ENCODE measurements around the gene PIBF1. TPM values are rescaled to one million over a fixed set of nuclear protein-coding genes. Genes with fewer than 3 reads are reported as not detected.
"Not testable (repeated sequence)": the region's sequence is repeated elsewhere in the genome, so short reads cannot be mapped to it uniquely, and the experiment has no call there.

Gene PIBF1
- total RNA-seq, 1 experiment from 2014 or later: 4.8 TPM

DNA sequence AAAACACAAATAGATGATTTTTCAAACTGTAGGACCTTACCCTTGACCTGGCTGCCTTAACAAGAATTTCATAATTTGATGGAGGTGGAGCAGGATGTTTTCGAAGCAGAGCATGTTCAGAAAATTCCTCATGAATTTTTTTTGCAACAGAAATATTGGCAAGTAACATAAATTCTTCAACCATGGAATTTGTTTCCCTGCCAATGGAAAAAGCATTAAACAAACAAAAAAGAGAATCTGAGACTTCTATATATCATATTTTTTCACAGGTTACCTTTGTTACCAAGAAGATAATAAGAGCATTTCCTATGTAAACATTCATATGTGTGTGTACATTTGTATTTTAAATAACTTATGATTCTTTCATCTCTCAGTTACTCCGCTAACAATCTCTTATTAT lies 18.5 kb upstream of the PIBF1 start:
- peaks cover 74% of the 10 kb centered on the region for H3K36me3 ChIP-seq (ENCODE audit: low read depth, low read length)
- CTCF ChIA-PET: no interaction called here

DNA sequence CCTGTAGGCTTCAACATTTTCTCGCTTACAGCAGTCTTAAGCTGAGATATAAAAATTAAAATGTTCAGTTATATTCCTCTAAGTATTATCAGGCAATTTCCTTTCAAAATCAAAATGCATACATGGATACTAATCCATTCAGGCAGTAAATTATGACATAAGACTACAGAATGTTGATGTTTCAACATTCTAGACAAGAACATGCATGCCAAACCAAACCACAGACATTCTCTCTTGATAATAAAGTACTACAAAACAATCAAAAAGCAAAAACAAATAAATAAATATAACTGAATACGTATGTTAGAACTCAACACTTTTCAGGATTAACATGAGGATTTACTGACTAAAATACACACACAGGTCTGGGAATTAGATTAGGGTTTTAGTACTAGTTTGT lies 7.9 kb upstream of the PIBF1 start:
- H3K36me3 ChIP-seq (ENCODE audit: low read depth, low read length): peaks cover 62% of the 10 kb centered on the region
- H3K4me1 ChIP-seq (ENCODE audit: insufficient read depth, low read length): no peaks in the 10 kb centered on the region
- H3K9me2 ChIP-seq (replicated peaks; ENCODE audit: low read length): no peaks in the 10 kb centered on the region
- TF ChIP-seq EZH2 (IDR thresholded peaks at IDR 0.05; ENCODE audit: low read length, unreplicated experiment) (no peak), EZH2phosphoT487 (IDR thresholded peaks at IDR 0.05; ENCODE audit: borderline replicate concordance, low read length) (no peak)
- TF ChIP-seq, protein P1, sequence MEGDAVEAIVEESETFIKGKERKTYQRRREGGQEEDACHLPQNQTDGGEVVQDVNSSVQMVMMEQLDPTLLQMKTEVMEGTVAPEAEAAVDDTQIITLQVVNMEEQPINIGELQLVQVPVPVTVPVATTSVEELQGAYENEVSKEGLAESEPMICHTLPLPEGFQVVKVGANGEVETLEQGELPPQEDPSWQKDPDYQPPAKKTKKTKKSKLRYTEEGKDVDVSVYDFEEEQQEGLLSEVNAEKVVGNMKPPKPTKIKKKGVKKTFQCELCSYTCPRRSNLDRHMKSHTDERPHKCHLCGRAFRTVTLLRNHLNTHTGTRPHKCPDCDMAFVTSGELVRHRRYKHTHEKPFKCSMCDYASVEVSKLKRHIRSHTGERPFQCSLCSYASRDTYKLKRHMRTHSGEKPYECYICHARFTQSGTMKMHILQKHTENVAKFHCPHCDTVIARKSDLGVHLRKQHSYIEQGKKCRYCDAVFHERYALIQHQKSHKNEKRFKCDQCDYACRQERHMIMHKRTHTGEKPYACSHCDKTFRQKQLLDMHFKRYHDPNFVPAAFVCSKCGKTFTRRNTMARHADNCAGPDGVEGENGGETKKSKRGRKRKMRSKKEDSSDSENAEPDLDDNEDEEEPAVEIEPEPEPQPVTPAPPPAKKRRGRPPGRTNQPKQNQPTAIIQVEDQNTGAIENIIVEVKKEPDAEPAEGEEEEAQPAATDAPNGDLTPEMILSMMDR (conservative IDR thresholded peaks at IDR 0.05; ENCODE audit: low read depth, low read length): no peak
- H3K4me2 ChIP-seq (ENCODE audit: low read length): no peak overlapping the region
- H3K27me3 ChIP-seq (ENCODE audit: low read length): no peaks in the 10 kb centered on the region
- intact Hi-C loops (cut with micrococcal nuclease): no loop called here
- ATAC-seq (no peak), DNase-seq (no peak)
- H3K79me2 ChIP-seq (ENCODE audit: low read length): peaks cover 9% of the 10 kb centered on the region
- ChIA-PET CTCF (no interaction called here), POLR2A (ENCODE audit: unreplicated experiment) (no interaction called here)
- no peaks in the 10 kb centered on the region for H3K9me3 ChIP-seq (ENCODE audit: low read length)
- no peaks in the 10 kb centered on the region for H4K20me1 ChIP-seq (ENCODE audit: low read length)
- H2AFZ ChIP-seq (ENCODE audit: low read length): no peak overlapping the region
- no peak overlapping the region for H3K27ac ChIP-seq (ENCODE audit: low read length)
- BruUV-seq (replicated peaks): no TSS peak
- H3F3A ChIP-seq (ENCODE audit: low read length, unreplicated experiment): no peaks in the 10 kb centered on the region
- no peak overlapping the region for H3K9ac ChIP-seq (ENCODE audit: low read length)
- no peak overlapping the region for H3K4me3 ChIP-seq (ENCODE audit: low read length)

More for the DNA sequence above, 18.5 kb upstream of the PIBF1 start:
- BruUV-seq (replicated peaks): no TSS peak
- POLR2A ChIA-PET (ENCODE audit: unreplicated experiment): no interaction called here
- Histone ChIP-seq H3K4me3 (ENCODE audit: low read length) (no peak overlapping the region), H3K9ac (ENCODE audit: low read length) (no peak overlapping the region), H3K9me2 (replicated peaks; ENCODE audit: low read length) (no peaks in the 10 kb centered on the region), H4K20me1 (ENCODE audit: low read length) (no peaks in the 10 kb centered on the region), H3F3A (ENCODE audit: low read length, unreplicated experiment) (no peaks in the 10 kb centered on the region), H2AFZ (ENCODE audit: low read length) (no peak overlapping the region), H3K4me2 (ENCODE audit: low read length) (no peak overlapping the region), H3K79me2 (ENCODE audit: low read length) (no peaks in the 10 kb centered on the region), H3K27me3 (ENCODE audit: low read length) (no peaks in the 10 kb centered on the region), H3K9me3 (ENCODE audit: low read length) (no peaks in the 10 kb centered on the region), H3K27ac (ENCODE audit: low read length) (no peak overlapping the region), H3K4me1 (ENCODE audit: insufficient read depth, low read length) (no peaks in the 10 kb centered on the region)
- ATAC-seq (no peak), DNase-seq (no peak)
- intact Hi-C loops (cut with micrococcal nuclease): no loop called here
- no peak for TF ChIP-seq EZH2 (IDR thresholded peaks at IDR 0.05; ENCODE audit: low read length, unreplicated experiment)
- TF ChIP-seq EZH2phosphoT487 (IDR thresholded peaks at IDR 0.05; ENCODE audit: borderline replicate concordance, low read length): no peak
- TF ChIP-seq, protein P1 (conservative IDR thresholded peaks at IDR 0.05; ENCODE audit: low read depth, low read length): no peak

DNA sequence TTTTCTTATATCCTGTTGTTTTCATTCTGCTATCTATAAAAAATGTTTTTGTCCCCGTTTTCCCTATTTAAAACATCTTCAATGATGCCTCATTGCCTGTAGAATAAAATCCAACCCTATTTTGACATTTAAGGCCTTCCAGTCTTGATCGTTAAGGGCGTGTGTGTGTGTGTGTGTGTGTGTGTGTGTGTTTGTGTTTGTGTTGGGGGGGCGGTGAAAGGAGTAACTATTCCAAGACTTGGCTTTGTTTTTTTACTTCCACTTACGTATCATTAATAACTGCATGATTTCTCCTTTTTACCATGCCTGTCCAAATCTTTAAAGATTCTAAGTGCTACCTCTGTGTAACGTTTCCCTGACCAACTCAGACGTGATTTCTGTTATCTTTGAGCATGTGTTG lies 784 bp downstream of the PIBF1 start:
- DNase-seq (no peak), ATAC-seq (no peak)
- Histone ChIP-seq H3K4me3 (ENCODE audit: low read length) (peak overlapping the region; percentile 91), H3K4me1 (ENCODE audit: insufficient read depth, low read length) (peaks cover 8% of the 10 kb centered on the region), H2AFZ (ENCODE audit: low read length) (peak overlapping the region; percentile 87), H3K9ac (ENCODE audit: low read length) (peak overlapping the region; percentile 82), H3K27ac (ENCODE audit: low read length) (no peak overlapping the region), H3F3A (ENCODE audit: low read length, unreplicated experiment) (no peaks in the 10 kb centered on the region), H3K4me2 (ENCODE audit: low read length) (peak overlapping the region; percentile 97), H4K20me1 (ENCODE audit: low read length) (peaks cover 10% of the 10 kb centered on the region), H3K9me3 (ENCODE audit: low read length) (no peaks in the 10 kb centered on the region), H3K36me3 (ENCODE audit: low read depth, low read length) (peaks cover 7% of the 10 kb centered on the region; the same call in 1 of the 2 replicates), H3K9me2 (replicated peaks; ENCODE audit: low read length) (no peaks in the 10 kb centered on the region), H3K27me3 (ENCODE audit: low read length) (no peaks in the 10 kb centered on the region), H3K79me2 (ENCODE audit: low read length) (peaks cover 73% of the 10 kb centered on the region)
- CTCF ChIA-PET: no interaction called here
- intact Hi-C loops (cut with micrococcal nuclease): no loop called here
- no TSS peak for BruUV-seq (replicated peaks)
- TF ChIP-seq EZH2 (IDR thresholded peaks at IDR 0.05; ENCODE audit: low read length, unreplicated experiment): no peak
- TF ChIP-seq, protein P1 (conservative IDR thresholded peaks at IDR 0.05; ENCODE audit: low read depth, low read length): no peak
- TF ChIP-seq EZH2phosphoT487 (IDR thresholded peaks at IDR 0.05; ENCODE audit: borderline replicate concordance, low read length): no peak
- POLR2A ChIA-PET (ENCODE audit: unreplicated experiment): no interaction called here

DNA sequence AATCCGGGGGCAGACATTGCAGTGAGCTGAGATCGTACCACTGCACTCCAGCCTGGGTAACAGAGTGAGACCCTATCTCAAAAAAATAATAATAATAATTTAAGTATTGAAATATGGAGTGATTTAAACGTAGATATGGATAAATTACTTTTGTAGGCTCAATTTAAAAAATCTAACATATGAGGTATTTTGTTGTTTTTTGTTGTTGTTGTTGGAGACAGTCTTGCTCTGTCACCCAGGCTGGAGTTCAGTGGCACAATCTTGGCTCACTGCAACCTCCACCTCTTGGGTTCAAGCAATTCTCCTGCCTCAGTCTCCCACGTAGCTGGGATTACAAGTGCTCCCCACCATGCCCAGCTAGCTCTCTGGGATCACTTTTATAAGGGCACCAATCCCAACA lies 2.7 kb downstream of the PIBF1 start:
- H3K9me2 ChIP-seq (replicated peaks; ENCODE audit: low read length); H3K27ac ChIP-seq (ENCODE audit: low read length); BruUV-seq (replicated peaks); H3K9ac ChIP-seq (ENCODE audit: low read length); H3K4me1 ChIP-seq (ENCODE audit: insufficient read depth, low read length); ATAC-seq; H4K20me1 ChIP-seq (ENCODE audit: low read length); DNase-seq; H3K9me3 ChIP-seq (ENCODE audit: low read length); H2AFZ ChIP-seq (ENCODE audit: low read length); H3K36me3 ChIP-seq (ENCODE audit: low read depth, low read length); H3K27me3 ChIP-seq (ENCODE audit: low read length); intact Hi-C loops (cut with micrococcal nuclease); H3F3A ChIP-seq (ENCODE audit: low read length, unreplicated experiment); H3K4me3 ChIP-seq (ENCODE audit: low read length); H3K4me2 ChIP-seq (ENCODE audit: low read length); CTCF ChIA-PET: not testable (repeated sequence)
- POLR2A ChIA-PET (ENCODE audit: unreplicated experiment): interaction anchor here (0.6 kb wide), 1 partner anchor 17 kb away, joined by 4 read pairs; no protein-coding TSS in a partner anchor
- peaks cover 57% of the 10 kb centered on the region for H3K79me2 ChIP-seq (ENCODE audit: low read length)

Data from PC-3 (cell line).